Renal pelvis (tissue), 12 donors: ENCODE data around the gene TMEM213. TPM values are rescaled to one million over a fixed set of nuclear protein-coding genes. Genes with fewer than 3 reads are reported as not detected.
A peak's percentile ranks its signal among the peaks of the same experiment; 100 is the strongest.

Experiments used
- DNase-seq: peaks from one replicate; pipeline ENCODE4 v3.0.0-alpha.2; 2013
- long read RNA-seq, 16 experiments: transcript quantifications; one replicate each; lab custom pipeline, GENCODE V29; 2026
- polyA plus RNA-seq, 3 donors: library from polyadenylated mRNA; unstranded; fragments of 120-200 nt; gene quantifications; one replicate each; pipeline ENCODE4 v1.2.1, GENCODE V29; 2013; ENCODE audit not compliant: insufficient read length in 3 of 3

TMEM213 gene
- 10 to 100 TPM; 29.3 to 52.0 (median 45.9) TPM for polyA plus RNA-seq
- long read RNA-seq, donor 1, full-length matches to known transcripts = 18 of 18 reads
- long read RNA-seq, donor 1, partial matches to known transcripts = 0 of 18 reads
- long read RNA-seq, donor 1, other reads (novel, unspliced or antisense) = 0 of 18 reads
- long read RNA-seq, donor 2, full-length matches to known transcripts = 6 of 44 reads
- long read RNA-seq, donor 2, partial matches to known transcripts = 38 of 44 reads
- long read RNA-seq, donor 2, other reads (novel, unspliced or antisense) = 0 of 44 reads
- long read RNA-seq, donor 3, full-length matches to known transcripts = 16 of 60 reads
- long read RNA-seq, donor 3, partial matches to known transcripts = 44 of 60 reads
- long read RNA-seq, donor 3, other reads (novel, unspliced or antisense) = 0 of 60 reads
- long read RNA-seq, donor 4, full-length matches to known transcripts = 19 of 73 reads
- long read RNA-seq, donor 4, partial matches to known transcripts = 54 of 73 reads
- long read RNA-seq, donor 4, other reads (novel, unspliced or antisense) = 0 of 73 reads
- long read RNA-seq, donor 5, full-length matches to known transcripts = 4 of 4 reads
- long read RNA-seq, donor 5, partial matches to known transcripts = 0 of 4 reads
- long read RNA-seq, donor 5, other reads (novel, unspliced or antisense) = 0 of 4 reads
- long read RNA-seq, donor 6, full-length matches to known transcripts = 11 of 121 reads
- long read RNA-seq, donor 6, partial matches to known transcripts = 110 of 121 reads
- long read RNA-seq, donor 6, other reads (novel, unspliced or antisense) = 0 of 121 reads
- long read RNA-seq, donor 7, full-length matches to known transcripts = 17 of 17 reads
- long read RNA-seq, donor 7, partial matches to known transcripts = 0 of 17 reads
- long read RNA-seq, donor 7, other reads (novel, unspliced or antisense) = 0 of 17 reads
- long read RNA-seq, donor 8 = 0 reads
- long read RNA-seq, donor 9, full-length matches to known transcripts = 15 of 15 reads
- long read RNA-seq, donor 9, partial matches to known transcripts = 0 of 15 reads
- long read RNA-seq, donor 9, other reads (novel, unspliced or antisense) = 0 of 15 reads
- long read RNA-seq, donor 10, full-length matches to known transcripts = 19 of 19 reads
- long read RNA-seq, donor 10, partial matches to known transcripts = 0 of 19 reads
- long read RNA-seq, donor 10, other reads (novel, unspliced or antisense) = 0 of 19 reads
- long read RNA-seq, donor 11, full-length matches to known transcripts = 11 of 33 reads
- long read RNA-seq, donor 11, partial matches to known transcripts = 22 of 33 reads
- long read RNA-seq, donor 11, other reads (novel, unspliced or antisense) = 0 of 33 reads
- long read RNA-seq, donor 12, full-length matches to known transcripts = 15 of 15 reads
- long read RNA-seq, donor 12, partial matches to known transcripts = 0 of 15 reads
- long read RNA-seq, donor 12, other reads (novel, unspliced or antisense) = 0 of 15 reads
- long read RNA-seq, donor 13, full-length matches to known transcripts = 30 of 30 reads
- long read RNA-seq, donor 13, partial matches to known transcripts = 0 of 30 reads
- long read RNA-seq, donor 13, other reads (novel, unspliced or antisense) = 0 of 30 reads
- long read RNA-seq, donor 14, full-length matches to known transcripts = 32 of 32 reads
- long read RNA-seq, donor 14, partial matches to known transcripts = 0 of 32 reads
- long read RNA-seq, donor 14, other reads (novel, unspliced or antisense) = 0 of 32 reads
- long read RNA-seq, donor 15, full-length matches to known transcripts = 4 of 4 reads
- long read RNA-seq, donor 15, partial matches to known transcripts = 0 of 4 reads
- long read RNA-seq, donor 15, other reads (novel, unspliced or antisense) = 0 of 4 reads
- long read RNA-seq, donor 16, full-length matches to known transcripts = 19 of 19 reads
- long read RNA-seq, donor 16, partial matches to known transcripts = 0 of 19 reads
- long read RNA-seq, donor 16, other reads (novel, unspliced or antisense) = 0 of 19 reads

GRCh38 chr7:138797715-138798320 is at the start of gene TMEM213, which contains the start of gene ATP6V0A4:
TMEM213 (plus strand) TSS chr7:138797994; CDS start chr7:138798105, 111 bp downstream.
ATP6V0A4 (minus strand) TSS chr7:138798196; CDS start chr7:138771247, 26,949 bp downstream.
- peak; percentile 16 for DNase-seq

GRCh38 chr7:138748666-138749065 is 49.1 kb upstream of the TMEM213 start:
- DNase-seq = no peak

DNA sequence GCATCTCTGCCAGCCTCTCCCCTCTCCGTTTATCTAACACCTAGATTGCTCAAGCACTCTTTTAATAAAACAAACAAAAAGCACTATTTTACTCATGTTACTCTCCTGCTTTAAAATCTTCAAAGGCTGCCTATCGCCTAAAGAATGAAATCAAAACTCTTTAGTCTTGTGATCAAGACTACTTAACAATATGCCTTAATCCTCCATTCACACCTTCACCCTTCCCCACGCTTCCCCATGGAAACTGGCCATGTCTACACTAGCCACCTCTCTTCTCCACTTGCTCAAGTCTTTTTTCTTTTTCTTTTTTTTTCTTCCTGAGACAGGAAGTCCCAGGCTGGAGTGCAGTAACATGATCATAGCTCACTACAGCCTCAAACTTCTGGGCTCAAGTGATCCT is 47.8 kb upstream of the TMEM213 start:
- DNase-seq = no peak

DNA sequence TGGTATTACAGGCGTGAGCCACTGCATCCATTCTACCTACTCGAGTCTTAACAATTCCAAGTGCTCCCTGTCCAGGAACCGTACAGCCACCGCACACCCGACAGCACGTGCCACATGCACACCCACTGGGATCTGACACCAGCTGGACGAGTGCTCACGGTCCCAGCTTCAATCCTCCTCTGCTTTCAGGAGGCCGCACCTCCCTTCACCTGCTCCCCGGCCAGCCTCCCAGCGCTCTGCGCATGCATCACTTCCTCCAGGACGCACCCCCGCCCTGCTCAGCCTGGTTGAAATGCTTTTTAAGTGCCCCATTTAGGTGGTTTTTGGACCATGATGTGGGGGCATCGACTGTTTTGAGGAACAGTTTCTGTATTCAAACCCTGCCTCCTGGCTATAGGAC is 47.3 kb upstream of the TMEM213 start:
- DNase-seq = no peak

GRCh38 chr7:138750901-138751464 is 46.8 kb upstream of the TMEM213 start:
- DNase-seq = no peak

DNA sequence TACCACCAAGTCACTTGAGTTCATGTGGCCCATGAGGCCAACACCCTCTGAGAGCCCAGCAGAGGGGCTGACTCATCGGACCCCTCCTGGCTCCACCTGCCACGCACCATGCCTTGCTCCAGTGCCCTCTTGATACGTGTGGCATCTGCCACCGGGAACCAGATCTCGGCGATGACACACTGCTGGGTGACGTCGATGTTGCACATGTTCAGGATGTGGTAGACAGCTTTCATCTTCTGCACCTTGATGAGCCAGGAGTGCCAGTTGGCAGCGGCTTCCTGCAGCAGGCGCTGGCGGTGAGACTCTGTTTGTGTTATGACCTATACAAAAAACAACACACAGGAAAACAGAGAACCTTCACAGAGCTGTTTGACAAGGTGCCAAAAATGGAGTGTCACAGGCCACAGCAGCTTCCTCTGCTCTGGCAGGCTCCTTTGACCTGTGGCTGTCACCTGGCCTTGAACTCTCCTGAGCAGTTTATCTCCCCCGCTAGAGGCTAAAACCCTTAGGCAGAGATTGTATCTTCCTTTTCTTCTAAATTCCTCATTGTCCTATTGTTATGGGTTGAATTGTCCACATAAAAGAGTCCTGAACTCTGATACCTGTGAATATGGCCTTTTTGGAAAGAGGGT is 45.2 kb upstream of the TMEM213 start:
- peak; percentile 12 for DNase-seq

DNA sequence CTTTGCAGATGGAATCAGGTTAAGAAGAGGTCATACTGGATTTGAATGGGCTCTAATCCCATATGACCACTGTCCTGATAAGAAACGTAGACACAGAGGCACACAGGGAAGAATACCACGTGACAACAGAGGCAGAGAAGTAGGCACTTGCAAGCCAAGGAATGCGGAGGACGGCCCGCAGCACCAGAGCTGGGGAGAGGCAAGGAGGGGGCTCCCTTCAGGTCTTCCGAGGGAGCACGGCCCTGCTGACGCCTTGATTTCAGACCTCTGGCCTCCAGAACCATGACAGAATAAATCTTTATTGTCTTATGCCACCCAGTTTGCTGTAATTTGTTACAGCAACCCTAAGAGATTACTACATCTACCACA is 44.7 kb upstream of the TMEM213 start:
- DNase-seq = no peak

DNA sequence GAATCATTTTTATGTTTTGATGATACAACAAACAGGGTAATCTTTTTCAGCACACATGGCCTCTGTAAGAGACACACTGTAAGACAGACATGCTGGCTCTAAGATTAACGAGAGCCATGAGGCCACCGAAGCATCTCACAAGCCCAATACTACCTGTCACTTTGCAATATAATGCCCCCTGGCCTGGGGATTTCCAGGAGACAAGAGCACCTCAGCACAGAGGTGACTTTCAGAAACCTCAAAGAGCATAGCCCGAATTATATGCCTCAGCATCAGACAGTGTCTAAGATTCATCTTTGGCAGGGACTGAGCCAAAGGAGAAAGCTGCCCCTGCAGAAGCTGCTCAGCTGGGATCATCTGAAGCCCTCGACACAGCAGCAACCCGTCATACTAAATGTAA is 44.2 kb upstream of the TMEM213 start:
- no peak for DNase-seq

GRCh38 chr7:138755331-138755747 is 42.5 kb upstream of the TMEM213 start:
- no peak for DNase-seq

GRCh38 chr7:138755842-138756590 is 41.8 kb upstream of the TMEM213 start:
- no peak for DNase-seq

DNA sequence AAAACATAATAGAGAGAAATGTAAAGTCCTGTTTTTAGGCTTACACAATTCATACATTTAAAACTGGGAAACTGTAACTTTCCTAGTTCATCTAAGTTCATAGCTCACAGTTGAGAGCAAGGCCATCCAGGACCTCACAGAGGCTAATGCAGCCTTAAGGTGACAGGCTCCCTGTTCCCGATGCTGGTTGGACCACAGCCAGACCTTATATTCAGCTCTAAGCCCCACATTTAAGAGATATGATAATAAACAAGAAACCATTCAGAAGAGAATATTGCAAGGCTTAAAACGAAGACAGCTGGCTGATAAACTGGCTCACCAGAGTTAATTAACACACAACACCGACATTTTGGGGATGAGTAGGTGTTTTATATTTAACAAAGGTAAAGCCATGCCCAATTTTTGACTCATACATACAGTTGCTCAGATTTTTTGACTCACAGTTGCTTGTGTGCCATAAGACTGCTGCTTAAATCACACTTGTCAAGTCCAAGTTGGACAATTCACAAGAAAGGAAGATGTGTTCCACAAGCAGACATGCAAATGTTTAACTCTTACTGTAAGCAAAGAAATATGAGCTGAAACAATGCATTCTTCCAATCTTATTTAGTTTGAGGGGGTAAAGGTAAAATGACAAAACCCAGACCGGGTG is 41.1 kb upstream of the TMEM213 start:
- DNase-seq = no peak

DNA sequence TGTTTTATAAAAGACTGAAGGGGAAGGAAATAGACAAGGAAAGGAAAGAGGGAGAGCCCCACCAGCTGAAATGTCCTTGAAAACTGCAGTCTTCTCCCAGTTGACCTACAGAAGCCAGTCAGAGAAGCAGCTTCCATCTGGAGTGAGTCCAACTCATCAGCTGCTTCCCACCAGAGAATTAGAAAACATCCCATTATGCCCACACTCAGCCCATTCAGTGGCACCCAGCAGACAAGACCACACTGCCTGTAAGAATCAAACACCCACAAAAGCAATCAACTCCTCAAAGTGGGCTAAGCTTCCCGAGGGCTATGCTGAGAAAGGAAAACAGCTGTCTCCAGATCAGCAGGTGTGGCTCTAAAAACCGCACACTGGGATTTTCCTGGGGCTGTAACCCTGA is 29.6 kb upstream of the TMEM213 start:
- DNase-seq = no peak

- no peak for DNase-seq
These were observed 26.9 kb upstream of the TMEM213 start for GRCh38 chr7:138770904-138771303.

DNA sequence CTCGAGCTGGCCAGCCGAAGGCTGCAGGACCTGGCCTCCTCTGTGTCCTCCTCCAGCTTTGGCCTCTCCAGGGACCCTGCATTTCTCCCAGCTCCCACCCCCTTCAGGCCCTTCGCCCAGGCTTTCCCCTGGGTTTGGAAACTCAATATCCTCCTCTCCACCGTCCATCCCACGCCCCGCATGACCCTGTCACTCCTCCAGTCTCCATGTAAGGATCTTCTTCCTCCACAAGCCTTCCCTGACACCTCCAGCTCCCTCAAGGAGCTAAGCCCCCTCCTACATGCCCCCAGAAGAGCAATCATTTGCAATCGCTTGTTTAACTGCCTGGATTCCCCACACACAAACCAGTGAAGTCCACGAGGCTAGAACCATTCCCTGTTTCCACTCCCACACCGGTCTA is 24.6 kb upstream of the TMEM213 start:
- no peak for DNase-seq

DNA sequence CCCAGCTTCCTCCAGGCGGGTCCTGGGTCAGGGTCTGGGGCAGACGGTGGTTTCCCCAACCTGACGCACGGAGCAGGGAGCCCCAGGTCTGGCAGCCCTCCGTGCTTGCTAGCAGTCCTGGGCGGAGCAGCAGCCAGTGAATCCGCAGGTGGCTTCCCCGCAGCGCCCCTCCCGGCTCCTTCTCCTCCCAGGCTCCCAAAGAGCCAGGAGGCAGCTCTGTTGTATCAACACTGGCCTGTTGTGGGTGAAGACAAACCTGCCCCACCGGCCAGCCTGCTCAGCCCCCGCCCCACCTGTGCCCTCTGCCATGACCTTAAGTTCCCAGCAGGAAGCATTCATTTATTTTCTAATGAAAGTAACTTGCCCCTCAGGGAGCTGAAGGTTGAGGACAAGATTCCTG is 24.0 kb upstream of the TMEM213 start:
- DNase-seq = no peak

GRCh38 chr7:138776166-138776833 is 21.5 kb upstream of the TMEM213 start:
- no peak for DNase-seq

DNA sequence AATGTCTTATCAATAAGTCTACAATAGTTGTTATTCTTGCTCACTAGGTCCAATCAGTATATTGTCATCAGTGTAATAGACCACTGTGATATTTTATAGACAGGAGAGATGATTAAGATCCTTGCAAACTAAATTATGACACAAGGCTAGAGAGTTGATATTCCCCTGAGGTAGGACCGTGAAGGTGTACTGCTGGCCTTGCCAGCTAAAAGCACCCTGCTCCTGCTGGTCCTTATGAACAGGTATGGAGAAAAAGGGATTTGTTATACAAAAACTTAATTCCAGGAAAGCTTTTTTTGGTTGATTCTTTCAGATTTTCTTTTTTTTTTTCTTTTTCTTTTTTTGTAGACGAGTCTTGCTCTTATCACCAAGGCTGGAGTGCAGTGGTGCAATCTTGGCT is 16.8 kb upstream of the TMEM213 start:
- DNase-seq = no peak
